NB4 (cell line): ENCODE measurements around the gene STYXL1.
A peak's percentile ranks its signal among the peaks of the same experiment; 100 is the strongest.

Source experiments
- DNase-seq: peaks from one replicate; pipeline ENCODE4 v3.0.0; 2010; ENCODE audit warnings: low read depth
- H3K4me3 ChIP-seq: one replicate; pipeline ENCODE4 v1.5.1; 2011; ENCODE audit warnings: mild to moderate bottlenecking, low read depth, low read length, moderate library complexity
- MYC ChIP-seq: IDR thresholded peaks from 2 replicates; pipeline ENCODE4 v1.6.1; 2011; ENCODE audit warnings: low read depth, low read length
- POLR2A ChIP-seq: IDR thresholded peaks from 2 replicates; pipeline ENCODE4 v1.6.1; 2011; ENCODE audit warnings: mild to moderate bottlenecking; ENCODE audit not compliant: insufficient read length; ENCODE audit errors: extremely low read depth
- TF ChIP-seq, protein P1 (sequence below): IDR thresholded peaks from one replicate; pipeline ENCODE4 v1.5.1; 2012; ENCODE audit warnings: low read depth, low read length
- TF ChIP-seq, protein P2 (sequence below): IDR thresholded peaks from 2 replicates; pipeline ENCODE4 v1.6.1; 2011; ENCODE audit warnings: low read depth, low read length

STYXL1 gene

DNA sequence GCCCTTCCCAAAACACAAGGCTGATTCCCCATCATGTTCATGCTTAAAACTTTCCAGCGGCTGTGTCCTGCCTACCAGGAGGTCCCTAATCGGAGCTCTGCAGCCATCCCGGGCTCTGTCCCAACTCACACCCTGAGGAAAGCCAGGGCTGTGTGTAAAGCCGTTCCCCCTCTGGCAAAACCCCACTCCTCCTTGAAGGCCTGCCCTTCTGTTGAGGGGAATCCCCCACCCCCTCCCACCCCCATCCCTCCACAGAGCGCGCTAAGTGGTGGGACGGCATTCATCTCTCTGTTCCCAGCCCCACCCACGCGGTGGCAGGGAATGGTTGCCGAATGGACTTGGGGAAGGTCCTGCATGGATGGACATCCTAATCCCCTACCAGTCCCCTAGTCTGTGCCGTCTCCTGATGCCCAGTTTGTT is 52.7 kb downstream of the STYXL1 start:
- DNase-seq = no peak
- H3K4me3 ChIP-seq = peak overlapping the region; percentile 51
- TF ChIP-seq, protein P1, sequence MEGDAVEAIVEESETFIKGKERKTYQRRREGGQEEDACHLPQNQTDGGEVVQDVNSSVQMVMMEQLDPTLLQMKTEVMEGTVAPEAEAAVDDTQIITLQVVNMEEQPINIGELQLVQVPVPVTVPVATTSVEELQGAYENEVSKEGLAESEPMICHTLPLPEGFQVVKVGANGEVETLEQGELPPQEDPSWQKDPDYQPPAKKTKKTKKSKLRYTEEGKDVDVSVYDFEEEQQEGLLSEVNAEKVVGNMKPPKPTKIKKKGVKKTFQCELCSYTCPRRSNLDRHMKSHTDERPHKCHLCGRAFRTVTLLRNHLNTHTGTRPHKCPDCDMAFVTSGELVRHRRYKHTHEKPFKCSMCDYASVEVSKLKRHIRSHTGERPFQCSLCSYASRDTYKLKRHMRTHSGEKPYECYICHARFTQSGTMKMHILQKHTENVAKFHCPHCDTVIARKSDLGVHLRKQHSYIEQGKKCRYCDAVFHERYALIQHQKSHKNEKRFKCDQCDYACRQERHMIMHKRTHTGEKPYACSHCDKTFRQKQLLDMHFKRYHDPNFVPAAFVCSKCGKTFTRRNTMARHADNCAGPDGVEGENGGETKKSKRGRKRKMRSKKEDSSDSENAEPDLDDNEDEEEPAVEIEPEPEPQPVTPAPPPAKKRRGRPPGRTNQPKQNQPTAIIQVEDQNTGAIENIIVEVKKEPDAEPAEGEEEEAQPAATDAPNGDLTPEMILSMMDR = no peak
- TF ChIP-seq, protein P2, sequence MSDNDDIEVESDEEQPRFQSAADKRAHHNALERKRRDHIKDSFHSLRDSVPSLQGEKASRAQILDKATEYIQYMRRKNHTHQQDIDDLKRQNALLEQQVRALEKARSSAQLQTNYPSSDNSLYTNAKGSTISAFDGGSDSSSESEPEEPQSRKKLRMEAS = no peak
- TF ChIP-seq MYC (no peak), POLR2A (no peak)

DNA sequence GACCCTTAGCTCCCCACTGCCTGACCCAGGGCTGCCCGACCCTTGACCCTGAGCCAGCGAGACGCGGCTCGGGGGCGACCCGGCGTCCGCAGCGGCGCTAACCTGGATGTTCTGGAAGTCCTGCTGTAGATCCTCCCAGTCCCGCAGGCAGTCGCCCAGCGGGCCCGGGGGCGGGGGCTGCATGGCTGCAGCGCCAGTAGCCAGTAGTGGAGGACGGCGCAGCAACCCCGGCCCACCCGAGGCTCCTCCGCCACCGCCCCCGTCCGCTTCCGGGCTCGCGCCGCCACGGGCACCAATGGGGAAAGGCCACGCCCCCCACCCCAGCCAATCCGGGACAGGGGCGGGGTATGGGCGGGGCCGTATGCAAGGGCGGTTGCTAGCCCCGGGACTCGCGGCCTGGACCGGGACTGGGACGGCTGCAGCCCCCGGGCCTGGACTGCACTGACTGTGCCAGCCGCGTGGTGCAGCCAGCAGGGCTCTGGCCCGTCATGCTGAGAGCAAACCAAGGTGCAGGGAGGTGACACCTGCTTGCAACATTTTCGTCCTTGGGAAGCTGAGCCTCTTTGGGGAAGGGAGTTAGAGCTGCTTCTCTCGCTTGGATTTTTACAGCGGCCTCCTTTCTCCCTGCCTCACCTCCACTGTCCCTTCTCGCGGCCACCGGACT is 53.3 kb downstream of the STYXL1 start, which contains the start of gene TMEM120A:
Gene TMEM120A, minus strand, starts transcription at position 208 of the 664 bp plus-strand sequence. Its CDS starts 25 bp downstream, at position 183.
- peak; percentile 97 for DNase-seq
- peak; percentile 94 for TF ChIP-seq POLR2A
- TF ChIP-seq, protein P1 = no peak
- TF ChIP-seq, protein P2 = peak; percentile 55
- TF ChIP-seq MYC = peak; percentile 73
- peak within 1 kb of the TSS; percentile 65 for H3K4me3 ChIP-seq

DNA sequence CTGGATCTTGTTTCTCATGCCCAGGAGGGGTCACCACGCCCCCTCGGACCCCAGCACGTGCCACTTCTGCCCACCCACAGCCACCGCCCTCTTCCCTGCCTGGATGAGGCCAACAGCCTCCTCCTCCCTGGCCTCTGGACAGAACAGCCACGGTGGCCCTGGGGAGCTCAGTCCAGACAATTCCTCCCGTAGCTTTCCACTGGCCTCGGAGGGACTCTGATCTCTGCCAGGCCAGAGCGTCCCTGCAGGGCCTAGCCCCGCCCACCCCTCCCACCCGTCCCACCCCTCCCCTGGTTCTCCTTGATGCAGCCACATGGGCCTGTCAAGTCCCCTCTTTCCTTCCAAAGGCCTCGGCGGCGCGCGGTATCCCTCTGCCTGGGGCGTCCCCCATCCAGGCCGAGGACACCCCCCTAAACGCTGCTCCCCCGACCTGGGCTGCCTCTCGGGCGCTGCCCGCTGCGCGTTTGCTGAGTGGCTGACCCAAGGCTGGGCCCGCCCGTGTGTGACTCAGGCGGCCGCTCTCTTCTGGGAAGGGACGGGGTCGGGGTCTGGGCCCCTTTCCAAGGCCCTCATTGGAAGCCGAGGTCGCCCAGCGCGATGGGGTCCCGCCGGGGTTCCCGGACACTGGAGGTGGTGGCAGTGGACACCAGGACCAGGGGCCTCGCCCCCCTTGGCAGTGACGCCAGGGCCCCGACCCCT is 54.0 kb downstream of the STYXL1 start:
- TF ChIP-seq MYC (no peak), POLR2A (no peak)
- TF ChIP-seq, protein P1 = no peak
- TF ChIP-seq, protein P2 = no peak
- peak overlapping the region; percentile 65 for H3K4me3 ChIP-seq
- DNase-seq = peak; percentile 64

DNA sequence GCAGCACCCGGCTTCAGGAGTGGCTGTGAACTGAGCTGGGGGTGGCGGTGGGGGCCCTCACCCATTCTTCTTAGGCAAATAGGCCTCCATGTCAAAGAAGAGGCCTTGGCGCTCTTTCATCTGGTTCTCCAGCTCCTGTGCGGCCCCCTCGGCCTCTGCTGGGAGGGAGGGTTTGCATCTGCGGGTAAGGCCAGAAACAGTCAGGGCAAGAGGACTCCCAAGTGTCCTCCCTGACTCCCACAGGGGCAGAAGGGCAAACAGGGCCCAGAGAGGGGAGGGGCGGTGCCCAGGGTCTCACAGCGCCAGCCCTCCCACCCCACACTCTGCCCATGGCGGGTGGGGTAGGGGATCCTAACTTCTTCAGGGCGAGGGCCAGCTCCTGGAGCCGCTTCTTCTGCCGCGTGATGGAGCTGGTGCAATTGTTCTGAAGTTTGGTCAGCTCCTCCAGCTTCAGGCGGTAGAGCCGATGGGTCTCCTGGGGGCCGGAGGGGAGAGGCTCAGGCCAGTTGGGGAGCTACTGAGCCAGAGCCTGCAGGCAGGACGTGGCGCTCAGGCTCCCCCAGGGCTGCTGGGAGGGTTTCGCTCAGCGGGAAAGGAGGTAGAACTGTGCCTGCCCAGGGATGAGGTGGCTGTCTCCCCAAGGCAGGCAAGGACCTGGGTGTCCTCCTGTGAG is 55.6 kb downstream of the STYXL1 start:
- TF ChIP-seq, protein P1 = no peak
- DNase-seq = no peak
- no peak overlapping the region for H3K4me3 ChIP-seq

DNA sequence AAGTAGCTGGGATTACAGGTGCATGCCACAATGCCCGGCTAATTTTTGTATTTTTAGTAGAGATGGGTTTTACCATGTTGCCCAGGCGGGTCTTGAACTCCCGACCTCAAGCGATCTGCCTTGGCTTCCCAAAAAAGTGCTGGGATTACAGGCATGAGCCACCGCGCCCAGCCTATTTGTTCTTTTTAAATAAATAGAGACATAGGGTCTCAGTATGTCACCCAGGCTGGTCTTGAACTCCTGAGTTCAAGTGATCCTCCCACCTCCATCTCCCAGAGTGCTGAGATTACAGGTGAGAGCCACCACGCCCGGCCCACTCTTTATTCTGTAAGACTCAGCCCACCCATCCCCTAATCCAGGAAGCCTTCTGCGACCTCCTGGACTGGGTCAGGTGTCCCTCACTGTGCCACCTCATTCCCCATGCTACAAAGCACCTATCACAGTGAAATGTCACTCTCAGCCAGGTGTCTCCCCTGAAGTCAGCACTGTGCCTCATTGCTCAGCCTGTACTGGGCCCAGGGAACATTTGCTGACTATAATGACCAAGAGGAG is 56.2 kb downstream of the STYXL1 start:
- no peak for DNase-seq
- H3K4me3 ChIP-seq = no peak overlapping the region
- TF ChIP-seq, protein P1 = no peak
- TF ChIP-seq MYC (no peak), POLR2A (no peak)
- TF ChIP-seq, protein P2 = no peak
